Measurements from ENCODE around the gene STXBP3.

The STXBP3 gene

GRCh38 chr1:108808438-108808837 lies 62.0 kb downstream of the STXBP3 start:
- DNase-seq, result no peak

DNA sequence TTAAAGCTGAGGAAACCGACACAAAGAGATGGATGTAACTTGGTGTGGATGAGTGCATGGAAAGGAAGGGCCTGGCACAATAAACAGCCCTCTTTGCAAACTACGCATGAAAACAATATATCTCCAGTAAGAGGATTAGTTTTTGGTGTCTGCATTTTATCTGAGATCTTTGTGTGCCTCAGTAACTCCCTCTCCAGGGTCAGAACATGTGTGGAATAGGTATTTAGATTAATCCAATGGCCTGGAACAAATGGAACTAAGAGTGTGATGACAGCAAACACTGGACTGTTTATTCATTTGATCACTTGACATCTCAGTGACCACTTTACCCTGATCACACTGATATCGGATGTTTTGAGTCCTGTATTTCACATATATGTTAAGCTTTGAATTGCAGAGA lies 65.1 kb downstream of the STXBP3 start:
- no peak for DNase-seq

DNA sequence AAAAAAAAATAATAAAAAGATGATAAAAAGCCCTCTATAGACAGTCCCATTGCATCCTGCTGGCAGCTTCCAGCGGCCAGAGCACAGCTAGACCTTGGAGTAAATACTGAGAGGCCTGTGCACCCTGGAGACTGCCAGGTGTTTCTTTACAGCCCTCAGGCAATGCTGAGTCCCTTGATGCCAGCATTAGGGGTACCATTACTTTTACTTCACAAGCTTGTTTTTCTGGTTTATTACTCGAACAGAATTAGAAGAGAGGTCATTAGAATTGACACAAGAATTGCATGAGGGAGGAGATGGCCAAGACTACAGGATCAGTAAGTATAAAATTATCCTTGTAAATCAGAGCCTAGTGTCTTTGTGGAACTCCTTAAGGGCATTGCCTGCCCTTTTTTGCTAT lies 66.9 kb downstream of the STXBP3 start:
- peak; percentile 75 for DNase-seq

DNA sequence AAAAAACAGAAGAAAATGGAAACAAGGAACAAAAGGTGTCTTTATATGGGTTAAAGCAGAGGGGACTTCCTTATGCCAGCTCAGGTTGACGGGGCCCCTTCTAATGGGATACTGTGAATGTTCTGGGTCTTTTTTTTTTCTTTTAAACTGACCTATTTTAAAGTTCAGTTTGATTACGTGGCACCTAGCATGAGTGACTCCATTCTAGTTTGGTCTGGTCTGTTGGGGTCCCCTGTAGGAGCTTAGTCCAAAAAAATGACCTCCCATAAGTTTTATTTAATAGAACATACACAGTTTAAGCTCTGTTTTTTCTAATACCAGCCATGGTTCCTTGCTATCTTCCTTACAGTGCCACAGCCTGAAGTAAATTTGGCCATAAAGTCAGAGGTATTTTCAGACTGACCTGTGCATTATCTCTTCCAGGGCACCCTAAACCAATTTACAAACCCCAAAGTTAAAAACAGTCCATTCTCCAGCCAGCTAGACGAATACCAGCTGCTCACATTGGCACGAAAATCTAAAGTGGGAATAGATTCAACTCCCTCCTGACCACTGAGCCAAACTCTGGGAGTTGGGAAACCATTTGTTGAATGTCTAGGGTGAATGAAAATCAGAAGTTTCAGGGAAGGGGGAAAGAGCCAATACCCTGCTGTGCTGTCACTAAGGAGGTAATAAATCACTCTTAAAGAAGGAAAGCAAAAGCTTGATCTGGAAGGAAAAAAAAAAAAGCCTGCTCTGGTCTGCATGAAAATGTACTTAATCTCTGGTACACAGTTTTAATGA lies 68.1 kb downstream of the STXBP3 start:
- DNase-seq, result no peak

GRCh38 chr1:108815566-108815965 lies 69.1 kb downstream of the STXBP3 start:
- DNase-seq, result no peak

DNA sequence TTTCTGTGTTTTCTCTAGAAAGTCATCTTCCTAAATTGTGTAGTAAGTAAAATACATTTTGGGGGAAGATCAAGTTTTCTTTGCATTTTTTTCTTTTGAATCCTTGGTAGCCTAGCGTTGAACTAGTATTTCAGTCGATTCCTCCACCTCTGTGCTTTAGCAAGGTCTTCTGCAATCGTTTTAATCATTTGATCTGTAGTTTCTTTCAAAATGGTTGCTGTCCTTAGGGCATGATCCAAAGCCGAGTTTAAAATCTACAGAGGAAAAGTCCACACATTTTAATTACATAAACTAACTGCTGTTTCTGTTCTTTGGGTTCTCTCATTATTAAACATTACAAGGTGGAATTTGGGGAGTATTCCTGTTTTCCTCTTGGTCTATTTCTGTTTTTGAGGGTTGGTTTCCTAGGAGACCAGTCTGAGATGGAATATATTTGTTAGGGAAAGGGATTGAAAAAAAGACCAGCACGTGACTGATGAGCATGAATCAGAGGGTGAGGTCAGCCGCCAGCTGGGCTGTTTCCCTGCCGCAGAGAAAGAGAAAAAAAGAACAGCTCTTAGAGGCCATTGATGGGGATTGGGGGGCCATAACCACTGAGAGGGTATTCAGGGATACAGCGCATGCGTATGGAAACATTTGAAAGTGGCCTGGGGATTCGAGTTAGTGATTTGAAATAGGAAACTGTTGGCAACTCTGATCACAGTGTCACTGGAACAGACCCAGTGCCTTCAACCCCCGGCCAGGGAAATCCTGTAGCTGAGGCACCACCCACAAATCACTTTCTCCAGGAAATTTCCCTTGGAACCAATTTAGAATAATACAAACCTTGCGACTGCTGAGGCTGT lies 69.8 kb downstream of the STXBP3 start:
- DNase-seq, result peak; percentile 79

DNA sequence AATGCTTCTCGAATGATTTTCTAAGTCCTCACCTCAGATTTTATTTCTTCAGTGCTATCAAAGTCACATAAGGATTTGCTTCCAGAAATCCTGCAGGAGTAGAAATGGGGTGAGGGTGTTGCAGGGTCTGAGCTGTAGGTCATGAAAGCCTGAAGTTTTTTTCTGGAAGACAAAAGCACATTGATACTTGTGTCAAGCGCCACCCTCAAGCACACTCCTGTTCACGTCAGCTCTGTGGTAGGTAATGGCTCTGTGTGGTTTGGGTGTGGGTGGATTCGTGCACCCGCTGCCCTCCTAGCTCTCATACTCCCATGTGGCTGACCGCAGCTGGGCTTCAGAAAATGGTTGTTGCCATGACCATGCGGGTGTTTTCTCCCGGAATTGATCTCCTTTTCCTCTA lies 70.5 kb downstream of the STXBP3 start:
- DNase-seq, result no peak

- no peak for DNase-seq
Measured at GRCh38 chr1:108817811-108818210, 71.3 kb downstream of the STXBP3 start.

DNA sequence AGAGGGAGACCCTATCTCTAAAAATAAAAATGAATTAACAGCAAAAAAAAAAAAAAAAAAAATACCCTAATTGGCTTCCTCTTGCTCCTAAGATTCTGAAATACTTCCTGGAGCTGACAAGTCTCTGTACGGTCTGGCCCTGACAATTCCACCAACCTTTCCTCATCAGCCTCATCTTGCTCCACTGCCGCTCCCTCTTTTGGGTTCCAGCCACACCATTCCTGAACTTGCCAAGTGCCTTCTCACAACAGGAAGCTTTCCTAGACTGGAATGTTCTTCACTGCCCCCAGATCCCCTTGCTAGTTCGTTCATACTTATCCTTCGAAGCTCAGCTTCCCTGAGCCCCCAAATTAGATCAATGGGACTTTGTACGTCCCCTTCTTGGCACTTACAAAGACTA lies 73.4 kb downstream of the STXBP3 start:
- DNase-seq, result no peak

DNA sequence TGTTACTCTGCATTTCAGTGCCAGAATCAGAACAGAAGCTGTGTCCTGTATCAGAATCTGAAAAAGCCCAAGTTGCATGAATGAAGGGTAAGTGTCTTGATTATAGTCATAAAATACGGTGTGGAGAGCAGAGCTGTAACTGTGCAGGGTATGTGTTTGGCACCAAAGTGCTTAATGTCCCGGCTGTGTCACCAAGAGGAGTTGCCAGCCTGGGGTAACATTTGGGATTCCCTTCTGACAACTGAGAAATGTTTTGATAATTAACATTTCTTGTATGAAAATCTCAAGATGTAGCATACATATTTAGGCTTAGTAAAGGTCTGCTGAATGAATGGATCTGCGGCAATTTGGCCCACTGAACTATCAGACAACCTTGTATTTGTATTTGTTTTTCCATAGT lies 77.2 kb downstream of the STXBP3 start:
- DNase-seq, result no peak

GRCh38 chr1:108824051-108824450 lies 77.6 kb downstream of the STXBP3 start:
- peak; percentile 73 for DNase-seq

DNA sequence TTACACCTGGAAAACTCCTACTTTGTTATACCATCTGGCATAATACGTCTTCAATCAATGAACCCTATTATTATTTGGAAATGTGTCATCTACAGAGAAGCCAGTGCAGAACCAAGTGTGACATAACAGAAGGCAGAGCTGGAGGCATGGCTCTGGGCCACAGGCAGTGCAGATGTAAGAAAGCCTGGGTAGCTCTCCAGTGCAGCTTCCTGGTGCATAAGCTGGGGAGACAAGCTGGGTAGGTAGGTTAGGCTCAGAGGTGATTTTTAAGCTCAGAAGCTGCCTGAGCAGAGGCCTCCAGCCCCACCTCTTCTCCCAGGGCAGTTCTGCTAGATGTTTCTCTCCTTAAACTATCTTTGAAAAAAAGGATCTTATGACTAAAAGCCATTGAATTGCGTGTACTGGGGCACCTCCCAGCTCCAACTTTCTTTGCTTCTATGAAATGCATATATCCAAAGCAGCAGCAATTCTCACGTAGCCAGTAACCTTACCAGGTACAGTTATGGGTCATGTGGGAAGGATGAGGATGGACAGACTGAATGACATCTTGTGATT lies 79.7 kb downstream of the STXBP3 start:
- no peak for DNase-seq

- DNase-seq, result peak; percentile 86
Measured at GRCh38 chr1:108828074-108828961, 81.8 kb downstream of the STXBP3 start.

GRCh38 chr1:108829498-108829916 lies 83.0 kb downstream of the STXBP3 start:
- no peak for DNase-seq

DNA sequence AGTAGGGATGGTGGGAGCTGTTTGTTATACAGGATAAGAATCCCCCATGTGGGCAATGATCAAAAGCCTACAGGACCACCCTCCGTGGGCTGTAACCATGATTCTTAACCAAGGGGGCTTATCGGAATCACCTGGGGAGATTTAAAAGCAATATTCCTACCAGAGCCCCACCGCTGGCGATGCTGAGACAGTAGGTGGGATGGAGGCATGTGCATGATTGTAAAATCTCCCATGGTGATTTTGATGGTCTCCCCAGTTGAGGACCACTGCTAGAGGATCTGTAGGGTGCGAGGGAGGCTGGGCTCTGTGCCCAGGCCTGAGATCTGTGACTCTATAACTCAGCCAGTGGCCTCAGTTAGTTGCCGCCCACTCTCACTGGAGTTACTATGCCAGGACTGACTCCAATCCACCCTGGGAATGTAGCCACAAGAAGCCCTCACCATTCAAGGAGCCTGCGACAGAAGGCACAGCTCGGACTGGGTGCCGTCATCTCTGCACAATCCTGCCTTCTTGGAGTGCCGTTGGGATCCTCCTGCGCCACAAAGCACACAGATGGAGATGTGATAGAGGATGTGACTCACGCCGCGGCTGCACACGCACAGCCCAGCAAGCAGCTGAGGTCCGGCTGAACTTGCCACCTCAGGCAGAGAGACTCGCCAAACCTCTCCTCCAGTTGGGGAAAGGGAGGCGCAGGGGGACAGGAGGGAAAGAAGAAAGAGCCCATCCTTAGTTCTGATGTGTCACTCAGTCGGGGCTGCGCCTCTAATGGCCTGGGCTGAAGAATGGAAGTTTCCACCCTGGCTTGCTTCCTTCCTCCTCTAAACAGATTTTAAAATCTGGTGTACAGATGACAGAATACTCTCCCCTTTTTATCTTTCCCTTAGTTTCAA lies 83.9 kb downstream of the STXBP3 start:
- peak; percentile 86 for DNase-seq

DNA sequence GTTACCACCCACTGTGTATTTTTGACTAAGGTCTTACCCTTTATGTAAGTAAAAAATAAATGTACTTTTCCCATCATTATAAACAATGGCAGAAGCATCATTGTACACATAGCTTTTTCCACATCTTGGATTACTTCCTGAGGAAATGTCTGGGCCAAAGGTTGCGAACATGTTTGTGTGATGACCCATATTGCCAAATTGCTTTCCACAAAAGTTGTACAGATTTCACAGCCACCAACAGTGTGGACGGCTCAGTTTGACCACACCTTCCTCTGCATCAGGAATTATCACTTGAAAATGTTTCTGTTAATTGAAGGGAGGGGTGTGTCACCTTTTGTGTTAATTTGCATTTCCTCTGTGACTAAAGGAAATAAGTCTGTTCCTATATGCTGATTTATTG lies 84.8 kb downstream of the STXBP3 start:
- DNase-seq, result no peak

- no peak for DNase-seq
Measured at GRCh38 chr1:108832929-108833328, 86.5 kb downstream of the STXBP3 start.

- no peak for DNase-seq
Measured at GRCh38 chr1:108841703-108842102, 95.2 kb downstream of the STXBP3 start.

DNA sequence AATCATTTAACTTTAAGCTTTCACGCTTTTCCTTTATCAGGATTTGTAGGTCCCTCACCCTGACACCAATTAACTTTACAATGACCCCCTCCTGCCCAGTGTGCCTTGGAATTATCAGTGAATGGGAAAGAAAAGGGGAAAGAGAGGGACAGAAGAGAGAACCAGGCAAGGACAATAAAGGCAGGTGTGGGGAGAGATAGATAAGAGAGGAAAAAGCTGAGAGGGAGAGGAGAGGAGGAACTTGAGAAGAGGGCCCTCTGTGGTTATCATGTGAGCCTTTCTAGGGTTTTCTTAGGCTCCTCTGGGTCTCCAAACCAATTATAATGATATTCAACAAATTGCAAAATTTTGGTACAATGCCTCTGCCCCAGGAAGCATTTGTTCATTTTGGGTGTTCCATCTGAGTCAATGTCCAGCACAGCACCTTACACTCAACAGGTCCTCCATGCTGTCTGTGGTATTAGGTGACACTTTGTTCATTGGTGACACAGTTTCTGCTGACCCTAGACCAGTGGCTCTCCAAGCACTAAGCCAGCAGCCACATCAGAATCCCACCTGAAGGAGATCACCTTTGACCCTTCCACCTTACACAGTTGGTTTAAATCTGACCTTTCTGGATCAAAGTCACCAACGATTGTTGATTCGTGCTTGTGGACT lies 96.2 kb downstream of the STXBP3 start:
- no peak for DNase-seq

GRCh38 chr1:108843390-108844137 lies 97.1 kb downstream of the STXBP3 start:
- DNase-seq, result no peak

All from islet precursor cell (in vitro differentiated cells).